IMR-90 (cell line): ENCODE data around the gene PLPP4. TPM values are rescaled to one million over a fixed set of nuclear protein-coding genes. Genes with fewer than 3 reads are reported as not detected.

Source experiments
- ATAC-seq: fragments of 200-7000 bp; cut with Tn5 transposase; 2 replicates; pipeline ENCODE4 v1.9.1; 2020; ENCODE audit warnings: low read depth, mild to moderate bottlenecking, moderate library complexity
- BruUV-seq: library from RNA; stranded (reverse); fragments of 400-500 nt; replicated peaks from 2 replicates; lab custom pipeline; 2021; lab: Mats Ljungman, UMichigan
- CTCF ChIA-PET: fragments of 300-600 bp; formaldehyde crosslinking; extraction: SDS; loops from one replicate; lab custom pipeline; 2021; ENCODE audit warnings: antibody characterized with exemption; lab: Yijun Ruan, JAX
- POLR2A ChIA-PET: fragments of 300-600 bp; sonication (Branson Sonifier 250); formaldehyde crosslinking; loops from one replicate; lab custom pipeline; 2022; ENCODE audit warnings: antibody characterized with exemption; ENCODE audit not compliant: unreplicated experiment; lab: Charles Lee
- DNase-seq: peaks from one replicate; pipeline ENCODE4 v3.0.0; 2013
- H2AFZ ChIP-seq: replicated peaks from 2 replicates; pipeline ENCODE3; 2013; ENCODE audit warnings: low read length, mild to moderate bottlenecking; ENCODE audit not compliant: poor library complexity
- H2AK5ac ChIP-seq: 2 replicates; pipeline ENCODE4 v1.6.1; 2013; ENCODE audit warnings: low read depth, low read length, inconsistent platforms
- H2AK9ac ChIP-seq: replicated peaks from 2 replicates; pipeline ENCODE3; 2013; ENCODE audit warnings: mild to moderate bottlenecking, low read depth, low read length, moderate library complexity; ENCODE audit not compliant: poor library complexity
- H2BK120ac ChIP-seq: 2 replicates; pipeline ENCODE4 v1.6.1; 2013; ENCODE audit warnings: low read depth, low read length, inconsistent platforms
- H2BK15ac ChIP-seq: 3 replicates; pipeline ENCODE4 v1.6.1; 2013; ENCODE audit warnings: low read depth, low read length, inconsistent platforms
- H2BK20ac ChIP-seq: 2 replicates; pipeline ENCODE4 v1.6.1; 2013; ENCODE audit warnings: low read depth, mild to moderate bottlenecking, inconsistent platforms, low read length, moderate library complexity
- H2BK5ac ChIP-seq: 2 replicates; pipeline ENCODE4 v1.6.1; 2013; ENCODE audit warnings: mild to moderate bottlenecking, low read depth, low read length, inconsistent platforms; ENCODE audit not compliant: poor library complexity, severe bottlenecking
- H3K14ac ChIP-seq: replicated peaks from 2 replicates; pipeline ENCODE4 v1.6.1; 2013; ENCODE audit warnings: low read depth, low read length, inconsistent platforms
- H3K18ac ChIP-seq: 2 replicates; pipeline ENCODE4 v1.6.1; 2013; ENCODE audit warnings: low read depth, low read length, control low read depth
- H3K23ac ChIP-seq: 2 replicates; pipeline ENCODE4 v1.6.1; 2013; ENCODE audit warnings: low read depth, low read length, inconsistent platforms
- H3K27ac ChIP-seq: 2 replicates; pipeline ENCODE4 v1.5.1; 2013; ENCODE audit warnings: mild to moderate bottlenecking, control low read depth, low read length; ENCODE audit not compliant: insufficient read depth
- H3K27me3 ChIP-seq: 2 replicates; pipeline ENCODE4 v1.6.1; 2013; ENCODE audit warnings: low read length; ENCODE audit not compliant: control insufficient read depth, insufficient read depth
- H3K36me3 ChIP-seq: 2 replicates; pipeline ENCODE4 v1.6.1; 2013; ENCODE audit warnings: low read length, mixed read lengths; ENCODE audit not compliant: control insufficient read depth, insufficient read depth
- H3K4ac ChIP-seq: 2 replicates; pipeline ENCODE4 v1.6.1; 2013; ENCODE audit warnings: low read depth, low read length, inconsistent platforms
- H3K4me1 ChIP-seq: 2 replicates; pipeline ENCODE4 v1.6.1; 2013; ENCODE audit warnings: low read length, mixed read lengths; ENCODE audit not compliant: control insufficient read depth, insufficient read depth
- H3K4me2 ChIP-seq: 2 replicates; pipeline ENCODE4 v1.6.1; 2013; ENCODE audit warnings: low read depth, mild to moderate bottlenecking, control low read depth, low read length, moderate library complexity
- H3K4me3 ChIP-seq: 2 replicates; pipeline ENCODE4 v1.5.1; 2013; ENCODE audit warnings: low read depth, mild to moderate bottlenecking, control low read depth, low read length, moderate library complexity; ENCODE audit not compliant: insufficient read depth
- H3K56ac ChIP-seq: 2 replicates; pipeline ENCODE4 v1.6.1; 2013; ENCODE audit warnings: low read length, inconsistent platforms; ENCODE audit not compliant: insufficient read depth; ENCODE audit errors: extremely low read depth
- H3K79me1 ChIP-seq, 2 experiments: 2 replicates each; pipeline ENCODE4 v1.6.1; 2013; ENCODE audit warnings: low read length in 2 of 2, inconsistent platforms in 1 of 2, low read depth in 1 of 2
- H3K9ac ChIP-seq: 2 replicates; pipeline ENCODE4 v1.6.1; 2013; ENCODE audit warnings: low read depth, low read length, control low read depth
- H3K9me1 ChIP-seq: 2 replicates; pipeline ENCODE4 v1.6.1; 2013; ENCODE audit warnings: low read length, inconsistent platforms; ENCODE audit not compliant: insufficient read depth
- H3K9me3 ChIP-seq: 2 replicates; pipeline ENCODE4 v1.6.1; 2013; ENCODE audit warnings: low read length; ENCODE audit not compliant: control insufficient read depth, insufficient read depth
- H4K20me1 ChIP-seq: 2 replicates; pipeline ENCODE4 v1.6.1; 2013; ENCODE audit warnings: low read length, inconsistent platforms; ENCODE audit not compliant: insufficient read depth
- H4K5ac ChIP-seq: 2 replicates; pipeline ENCODE4 v1.6.1; 2013; ENCODE audit warnings: mild to moderate bottlenecking, low read depth, low read length, control low read depth
- H4K8ac ChIP-seq, 2 experiments: 2 replicates each; pipeline ENCODE4 v1.6.1; 2013; ENCODE audit warnings: low read depth in 2 of 2, low read length in 2 of 2, control low read depth in 1 of 2, inconsistent platforms in 1 of 2
- H4K91ac ChIP-seq: 2 replicates; pipeline ENCODE4 v1.6.1; 2013; ENCODE audit warnings: low read depth, low read length, inconsistent platforms; ENCODE audit not compliant: insufficient read depth
- BHLHE40 ChIP-seq: fragments of 150-350 bp; IDR thresholded peaks from 2 replicates; pipeline ENCODE4 v1.6.1; 2016; ENCODE audit warnings: mild to moderate bottlenecking, low read depth, low read length
- CEBPB ChIP-seq: IDR thresholded peaks from 2 replicates; pipeline ENCODE4 v1.6.1; 2012; ENCODE audit warnings: low read depth, low read length, improper control_type of control experiment
- CHD1 ChIP-seq: IDR thresholded peaks from 2 replicates; pipeline ENCODE4 v1.6.1; 2012; ENCODE audit warnings: low read depth, low read length, improper control_type of control experiment
- FOS ChIP-seq: fragments of 150-350 bp; IDR thresholded peaks from 2 replicates; pipeline ENCODE4 v1.6.1; 2016; ENCODE audit warnings: low read depth, low read length
- MAFK ChIP-seq: IDR thresholded peaks from 2 replicates; pipeline ENCODE4 v1.6.1; 2012; ENCODE audit warnings: low read depth, low read length, improper control_type of control experiment
- MAZ ChIP-seq: IDR thresholded peaks from 2 replicates; pipeline ENCODE4 v1.6.1; 2012; ENCODE audit warnings: low read depth, mild to moderate bottlenecking, low read length, improper control_type of control experiment, moderate library complexity, borderline replicate concordance
- MXI1 ChIP-seq: IDR thresholded peaks from 2 replicates; pipeline ENCODE4 v1.6.1; 2012; ENCODE audit warnings: low read depth, mild to moderate bottlenecking, low read length, moderate library complexity, borderline replicate concordance
- NFE2L2 ChIP-seq: fragments of 150-350 bp; IDR thresholded peaks from 2 replicates; pipeline ENCODE4 v1.6.1; 2016; ENCODE audit warnings: low read depth, mild to moderate bottlenecking, low read length
- RAD21 ChIP-seq: IDR thresholded peaks from 2 replicates; pipeline ENCODE4 v1.6.1; 2012; ENCODE audit warnings: low read length, improper control_type of control experiment
- RCOR1 ChIP-seq: IDR thresholded peaks from 2 replicates; pipeline ENCODE4 v1.6.1; 2012; ENCODE audit warnings: mild to moderate bottlenecking, low read length, improper control_type of control experiment; ENCODE audit not compliant: insufficient replicate concordance
- SMC3 ChIP-seq: fragments of 150-350 bp; IDR thresholded peaks from 2 replicates; pipeline ENCODE4 v1.6.1; 2016; ENCODE audit warnings: low read depth, mild to moderate bottlenecking, antibody characterized with exemption, low read length, moderate library complexity
- dilution Hi-C: fragments of 300-500 bp; cut with HindIII; formaldehyde crosslinking; loops from one replicate; pipeline ENCODE4 v1.14.3; 2018; ENCODE audit warnings: low sequenced_read_pairs; ENCODE audit not compliant: unreplicated experiment
- in situ Hi-C: fragments of 300-500 bp; cut with MboI; formaldehyde crosslinking; loops from 3 replicates; pipeline ENCODE4 v1.14.3; 2019; ENCODE audit warnings: low sequenced_read_pairs, inconsistent platforms, mixed read lengths
- intact Hi-C: fragments of 100-400 bp; cut with micrococcal nuclease; formaldehyde crosslinking; loops from 2 replicates; pipeline ENCODE4 v1.10.0; 2022
- polyA plus RNA-seq, 3 experiments: library from polyadenylated mRNA; depleted of rRNA; stranded (reverse); fragments of >200 nt; gene quantifications; 2 replicates each; pipeline ENCODE4 v1.2.3, GENCODE V29; 2012; ENCODE audit warnings: low replicate concordance in 1 of 3
- total RNA-seq: library from RNA; depleted of rRNA; stranded (reverse); fragments of >200 nt; gene quantifications from 2 replicates; pipeline ENCODE4 v1.2.3, GENCODE V29; 2012
- TF ChIP-seq, protein P1 (sequence below): conservative IDR thresholded peaks from 2 replicates; pipeline ENCODE4 v1.5.1; 2012; ENCODE audit warnings: mild to moderate bottlenecking, low read depth, low read length, improper control_type of control experiment
- TF ChIP-seq, protein P2 (sequence below): fragments of 150-350 bp; IDR thresholded peaks from 2 replicates; pipeline ENCODE4 v1.6.1; 2017; ENCODE audit warnings: mild to moderate bottlenecking, antibody characterized with exemption, low read length, low read depth
- TF ChIP-seq, protein P3 (sequence below): fragments of 150-350 bp; IDR thresholded peaks from 2 replicates; pipeline ENCODE4 v1.6.1; 2016; ENCODE audit warnings: low read depth, mild to moderate bottlenecking, low read length, moderate library complexity, borderline replicate concordance

The PLPP4 gene
- total and polyA plus RNA-seq, 2 of the 4 experiments (the other 2 are of a cell fraction): 0.18 to 0.60 TPM

DNA sequence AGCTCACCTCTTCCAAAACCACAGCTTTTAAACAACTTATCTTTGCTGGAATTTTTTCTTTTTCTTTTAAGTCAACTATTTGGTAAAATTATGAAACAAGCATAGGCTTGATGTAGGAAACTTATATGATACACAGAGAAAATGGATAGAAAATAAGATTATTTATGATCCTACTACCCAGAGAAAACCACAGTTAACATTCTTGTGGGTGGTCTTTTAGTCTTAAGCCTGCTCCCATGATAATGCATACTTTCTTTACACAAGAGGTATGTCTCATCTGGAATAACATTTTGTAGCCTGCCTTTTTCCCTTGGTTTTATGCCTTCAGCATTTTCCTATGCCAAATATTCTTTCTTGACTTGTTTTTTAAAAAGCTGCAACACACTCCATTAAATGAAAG is 21.4 kb downstream of the PLPP4 start:
- no peaks in the 10 kb centered on the region for H3K36me3 ChIP-seq
- H3K9ac ChIP-seq: no peak overlapping the region
- no peaks in the 10 kb centered on the region for H3K9me1 ChIP-seq
- H2AK9ac ChIP-seq: no peak overlapping the region
- BruUV-seq: no TSS peak
- no peak for DNase-seq
- no peak overlapping the region for H2BK120ac ChIP-seq
- H3K4me2 ChIP-seq: no peak overlapping the region
- no peak overlapping the region for H3K56ac ChIP-seq
- H3K27me3 ChIP-seq: no peaks in the 10 kb centered on the region
- H4K5ac ChIP-seq: no peak overlapping the region
- no peak overlapping the region for H2BK20ac ChIP-seq
- no peak overlapping the region for H3K4ac ChIP-seq
- no peak overlapping the region for H3K27ac ChIP-seq
- no peak overlapping the region for H2BK15ac ChIP-seq
- no peaks in the 10 kb centered on the region for H4K20me1 ChIP-seq
- H3K9me3 ChIP-seq: peaks cover 23% of the 10 kb centered on the region
- no peak overlapping the region for H2AFZ ChIP-seq
- no peak overlapping the region for H2AK5ac ChIP-seq
- H4K8ac ChIP-seq: no peak overlapping the region
- no peak overlapping the region for H4K91ac ChIP-seq
- TF ChIP-seq FOS: no peak
- TF ChIP-seq SMC3: no peak
- TF ChIP-seq, protein P1, sequence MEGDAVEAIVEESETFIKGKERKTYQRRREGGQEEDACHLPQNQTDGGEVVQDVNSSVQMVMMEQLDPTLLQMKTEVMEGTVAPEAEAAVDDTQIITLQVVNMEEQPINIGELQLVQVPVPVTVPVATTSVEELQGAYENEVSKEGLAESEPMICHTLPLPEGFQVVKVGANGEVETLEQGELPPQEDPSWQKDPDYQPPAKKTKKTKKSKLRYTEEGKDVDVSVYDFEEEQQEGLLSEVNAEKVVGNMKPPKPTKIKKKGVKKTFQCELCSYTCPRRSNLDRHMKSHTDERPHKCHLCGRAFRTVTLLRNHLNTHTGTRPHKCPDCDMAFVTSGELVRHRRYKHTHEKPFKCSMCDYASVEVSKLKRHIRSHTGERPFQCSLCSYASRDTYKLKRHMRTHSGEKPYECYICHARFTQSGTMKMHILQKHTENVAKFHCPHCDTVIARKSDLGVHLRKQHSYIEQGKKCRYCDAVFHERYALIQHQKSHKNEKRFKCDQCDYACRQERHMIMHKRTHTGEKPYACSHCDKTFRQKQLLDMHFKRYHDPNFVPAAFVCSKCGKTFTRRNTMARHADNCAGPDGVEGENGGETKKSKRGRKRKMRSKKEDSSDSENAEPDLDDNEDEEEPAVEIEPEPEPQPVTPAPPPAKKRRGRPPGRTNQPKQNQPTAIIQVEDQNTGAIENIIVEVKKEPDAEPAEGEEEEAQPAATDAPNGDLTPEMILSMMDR: no peak
- TF ChIP-seq MXI1: no peak
- no peak for TF ChIP-seq NFE2L2
- TF ChIP-seq CHD1: no peak
- no peak for TF ChIP-seq MAZ
- TF ChIP-seq, protein P2, sequence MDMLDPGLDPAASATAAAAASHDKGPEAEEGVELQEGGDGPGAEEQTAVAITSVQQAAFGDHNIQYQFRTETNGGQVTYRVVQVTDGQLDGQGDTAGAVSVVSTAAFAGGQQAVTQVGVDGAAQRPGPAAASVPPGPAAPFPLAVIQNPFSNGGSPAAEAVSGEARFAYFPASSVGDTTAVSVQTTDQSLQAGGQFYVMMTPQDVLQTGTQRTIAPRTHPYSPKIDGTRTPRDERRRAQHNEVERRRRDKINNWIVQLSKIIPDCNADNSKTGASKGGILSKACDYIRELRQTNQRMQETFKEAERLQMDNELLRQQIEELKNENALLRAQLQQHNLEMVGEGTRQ: no peak
- TF ChIP-seq, protein P3, sequence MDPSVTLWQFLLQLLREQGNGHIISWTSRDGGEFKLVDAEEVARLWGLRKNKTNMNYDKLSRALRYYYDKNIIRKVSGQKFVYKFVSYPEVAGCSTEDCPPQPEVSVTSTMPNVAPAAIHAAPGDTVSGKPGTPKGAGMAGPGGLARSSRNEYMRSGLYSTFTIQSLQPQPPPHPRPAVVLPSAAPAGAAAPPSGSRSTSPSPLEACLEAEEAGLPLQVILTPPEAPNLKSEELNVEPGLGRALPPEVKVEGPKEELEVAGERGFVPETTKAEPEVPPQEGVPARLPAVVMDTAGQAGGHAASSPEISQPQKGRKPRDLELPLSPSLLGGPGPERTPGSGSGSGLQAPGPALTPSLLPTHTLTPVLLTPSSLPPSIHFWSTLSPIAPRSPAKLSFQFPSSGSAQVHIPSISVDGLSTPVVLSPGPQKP: no peak
- TF ChIP-seq BHLHE40: no peak
- TF ChIP-seq RAD21: no peak
- TF ChIP-seq CEBPB: no peak
- TF ChIP-seq RCOR1: no peak
- no peak for TF ChIP-seq MAFK
- POLR2A ChIA-PET: no interaction called here
- H3K79me1 ChIP-seq: no peaks in the 10 kb centered on the region
- no peak overlapping the region for H3K23ac ChIP-seq
- no peak overlapping the region for H3K18ac ChIP-seq
- H3K4me3 ChIP-seq: no peak overlapping the region
- H2BK5ac ChIP-seq: no peak overlapping the region
- CTCF ChIA-PET: no interaction called here
- H3K4me1 ChIP-seq: no peaks in the 10 kb centered on the region
- ATAC-seq: no peak
- intact Hi-C loops (no loop called here), dilution Hi-C loops (no loop called here), in situ Hi-C loops (no loop called here)
- H3K14ac ChIP-seq: no peak overlapping the region
